Frontal cortex (tissue), 4 donors: ENCODE results near the gene ZNF783. TPM values are rescaled to one million over a fixed set of nuclear protein-coding genes. Genes with fewer than 3 reads are reported as not detected.

ENCODE experiments used
- DNase-seq, 2 donors: peaks; one replicate each; pipeline ENCODE4 v3.0.0; 2012; ENCODE audit warnings: low spot score in 2 of 2
- FAIRE-seq: peaks from 2 replicates; lab custom pipeline; 2012; peaks lifted over from hg19 to GRCh38; lab: Jason Lieb, UNC
- total RNA-seq: library from RNA; depleted of rRNA; stranded (reverse); fragments of >200 nt; gene quantifications from one replicate; pipeline ENCODE4 v1.2.3, GENCODE V29; 2014
- donor health status: control.
- donor health status: control.
- donor health status: control.

The ZNF783 gene
- total RNA-seq, 1 donor from 2014 or later = 12.2 TPM

GRCh38 chr7:149294634-149295480 lies 32.9 kb downstream of the ZNF783 start:
- FAIRE-seq (no peak), DNase-seq (no peak)

GRCh38 chr7:149295481-149295850 lies 33.5 kb downstream of the ZNF783 start:
- FAIRE-seq = no peak
- no peak for DNase-seq

GRCh38 chr7:149296368-149296767 lies 34.4 kb downstream of the ZNF783 start:
- FAIRE-seq (no peak), DNase-seq (no peak)

GRCh38 chr7:149297034-149297755 lies 35.2 kb downstream of the ZNF783 start:
- DNase-seq (no peak), FAIRE-seq (no peak)

- DNase-seq (no peak), FAIRE-seq (no peak)
Measured at GRCh38 chr7:149300620-149301285, 38.8 kb downstream of the ZNF783 start.

GRCh38 chr7:149302222-149302621 lies 40.2 kb downstream of the ZNF783 start:
- FAIRE-seq (no peak), DNase-seq (no peak)

- no peak for DNase-seq
- FAIRE-seq = no peak
Measured at GRCh38 chr7:149302865-149303264, 40.9 kb downstream of the ZNF783 start.

- DNase-seq = no peak
- FAIRE-seq = no peak
Measured at GRCh38 chr7:149304006-149304405, 42.0 kb downstream of the ZNF783 start.

- FAIRE-seq = no peak
- no peak for DNase-seq
Measured at GRCh38 chr7:149306854-149307253, 44.9 kb downstream of the ZNF783 start.

GRCh38 chr7:149307775-149308501 lies 45.9 kb downstream of the ZNF783 start:
- DNase-seq (no peak), FAIRE-seq (no peak)

GRCh38 chr7:149310113-149310836 lies 48.3 kb downstream of the ZNF783 start:
- DNase-seq = no peak
- no peak for FAIRE-seq

GRCh38 chr7:149310990-149311573 lies 49.1 kb downstream of the ZNF783 start:
- no peak for DNase-seq
- FAIRE-seq = no peak

- no peak for DNase-seq
Measured at GRCh38 chr7:149313981-149314380, 52.0 kb downstream of the ZNF783 start.

GRCh38 chr7:149316606-149317005 lies 54.6 kb downstream of the ZNF783 start:
- DNase-seq (no peak), FAIRE-seq (no peak)

More at GRCh38 chr7:149313981-149314380, 52.0 kb downstream of the ZNF783 start:
- no peak for FAIRE-seq

GRCh38 chr7:149317496-149317895 lies 55.5 kb downstream of the ZNF783 start:
- DNase-seq (no peak), FAIRE-seq (no peak)

- FAIRE-seq = no peak
- no peak for DNase-seq
Measured at GRCh38 chr7:149317986-149318672, 56.1 kb downstream of the ZNF783 start.

GRCh38 chr7:149319376-149319775 lies 57.4 kb downstream of the ZNF783 start:
- FAIRE-seq (no peak), DNase-seq (no peak)

GRCh38 chr7:149320313-149321124 lies 58.5 kb downstream of the ZNF783 start:
- DNase-seq (no peak), FAIRE-seq (no peak)
